GM19395 (cell line): ENCODE measurements around the gene DHX35.

Experiments
- ATAC-seq: cut with Tn5 transposase; IDR thresholded peaks from one replicate; pipeline ENCODE4 v1.9.1; 2021; ENCODE audit warnings: mild to moderate bottlenecking, moderate library complexity; ENCODE audit not compliant: unreplicated experiment

DHX35 gene

DNA sequence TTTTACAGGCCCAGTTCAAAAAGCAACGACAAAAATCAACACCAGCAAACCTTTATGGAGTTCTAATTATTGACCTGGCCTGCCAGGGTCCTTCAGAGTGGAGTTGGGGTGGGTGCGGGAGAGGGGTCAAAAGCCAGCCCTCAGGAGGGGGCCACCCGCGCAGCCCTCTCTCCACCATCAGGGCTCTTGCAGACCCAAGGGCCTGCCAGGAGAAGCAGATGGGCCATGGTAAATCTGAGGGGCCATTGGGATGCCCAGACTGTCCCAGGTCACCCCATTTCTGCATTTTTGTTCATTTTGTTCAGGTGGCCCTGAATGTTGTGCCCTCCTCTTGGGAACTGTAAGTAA lies 88.4 kb downstream of the DHX35 start:
- peak; percentile 9 for ATAC-seq

DNA sequence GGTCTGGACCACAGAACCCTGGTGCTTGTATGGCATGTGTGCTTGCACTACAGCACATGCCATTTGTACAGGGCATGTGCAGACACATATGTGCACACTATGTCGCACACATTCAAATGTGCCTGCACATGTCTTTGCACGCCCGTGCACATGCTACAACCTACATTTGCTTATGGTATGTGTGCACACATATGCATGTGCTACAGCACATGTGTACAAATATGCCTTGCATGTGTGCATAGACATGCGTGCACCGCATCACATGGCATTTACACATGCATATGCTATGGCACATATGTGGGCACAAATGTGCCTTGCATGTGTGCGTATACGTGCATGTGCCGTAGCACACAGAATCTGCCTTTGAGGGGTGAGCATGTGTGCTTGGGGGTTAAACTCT lies 90.5 kb downstream of the DHX35 start:
- no peak for ATAC-seq

DNA sequence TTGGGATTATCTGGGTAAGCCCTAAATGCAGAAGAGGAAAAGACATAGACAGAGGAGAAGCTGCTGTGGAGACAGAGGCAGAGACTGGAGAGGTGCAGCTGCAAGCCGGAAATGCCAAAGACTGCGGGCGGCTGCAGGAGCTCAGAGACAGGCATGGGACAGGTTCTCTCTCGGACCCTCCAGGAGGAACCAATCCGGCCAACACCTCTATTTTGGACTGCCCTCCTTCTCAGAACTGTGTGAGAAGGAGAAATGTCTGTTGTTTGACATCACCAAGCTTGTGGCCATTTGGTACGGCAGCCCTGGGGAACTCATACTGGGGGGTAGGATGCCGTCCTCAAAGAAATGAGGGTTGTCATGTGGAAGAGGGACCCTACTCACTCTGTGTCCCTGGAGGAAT lies 95.0 kb downstream of the DHX35 start:
- no peak for ATAC-seq

DNA sequence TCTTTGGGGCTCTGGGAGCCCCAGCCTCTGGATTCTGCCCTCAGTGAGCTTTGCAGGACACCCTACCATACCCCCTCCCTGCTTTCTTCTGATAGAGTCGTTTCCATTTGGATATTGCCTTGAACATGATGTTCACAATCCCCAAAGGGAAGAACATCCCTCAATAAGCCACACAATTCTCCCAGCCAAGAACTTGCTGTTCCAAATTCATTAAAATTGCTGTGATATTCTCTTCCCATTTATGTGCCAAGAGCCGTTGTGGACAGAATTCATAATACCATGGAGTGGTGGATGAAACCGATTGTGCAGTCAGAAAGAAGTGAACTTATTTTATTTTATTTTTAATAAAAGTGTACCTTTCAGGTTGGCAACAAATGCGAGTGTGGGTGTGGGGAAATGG lies 95.8 kb downstream of the DHX35 start:
- no peak for ATAC-seq

DNA sequence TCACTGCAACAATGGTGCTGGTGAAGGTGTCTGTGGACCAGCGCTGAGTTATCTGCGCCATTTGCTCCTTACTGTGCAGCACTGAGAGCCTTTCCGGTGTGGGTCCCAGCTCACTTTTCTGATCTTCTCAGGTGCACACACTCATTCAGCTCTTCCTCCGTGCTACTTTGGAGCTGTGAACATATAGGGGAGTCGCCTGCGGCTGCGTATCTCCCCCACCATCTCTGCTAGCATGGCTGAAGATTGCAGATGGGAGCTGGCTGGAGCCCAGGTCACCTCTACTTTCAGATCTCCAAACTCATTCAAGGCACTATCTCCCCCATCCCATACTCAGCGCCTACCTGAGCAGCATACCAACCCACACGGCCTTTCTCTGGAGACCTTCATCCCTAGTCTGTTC lies 96.9 kb downstream of the DHX35 start:
- no peak for ATAC-seq

DNA sequence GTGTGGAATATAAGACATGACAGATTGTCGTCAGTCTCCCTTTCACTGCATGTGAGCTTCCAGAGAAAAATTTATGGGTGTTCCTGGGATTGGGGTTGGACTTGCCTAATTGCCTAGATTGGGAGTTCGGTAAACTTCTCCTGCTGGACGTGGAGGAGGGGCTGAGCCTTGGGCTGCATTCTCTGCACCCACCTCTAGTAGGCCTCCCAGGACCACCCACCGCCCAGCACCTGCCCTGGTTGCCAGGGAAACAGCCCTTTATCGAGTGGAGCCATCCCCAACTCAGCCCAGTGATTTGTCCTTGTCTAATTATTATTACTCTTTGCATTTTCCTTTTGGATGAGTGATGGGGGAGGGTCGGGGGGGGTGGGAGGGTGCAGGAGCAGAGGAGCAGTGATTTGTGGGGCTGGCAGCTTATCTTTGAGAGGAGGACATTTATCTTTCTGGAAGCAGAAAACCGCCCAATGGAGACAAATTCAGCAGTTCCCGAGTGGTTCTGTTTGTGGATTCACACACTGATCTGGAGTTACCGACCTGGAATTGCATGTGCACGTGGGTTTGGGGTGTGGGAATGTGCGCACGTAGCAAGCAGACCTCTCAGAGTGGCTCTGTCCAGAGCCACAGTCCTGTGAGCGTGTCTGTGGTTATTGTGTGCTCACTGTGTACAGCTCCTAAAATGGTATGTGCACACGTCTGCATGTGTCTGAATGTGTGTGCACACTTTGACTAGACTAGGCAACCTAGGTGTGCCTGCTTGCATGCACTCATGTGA lies 104.5 kb downstream of the DHX35 start:
- no peak for ATAC-seq

DNA sequence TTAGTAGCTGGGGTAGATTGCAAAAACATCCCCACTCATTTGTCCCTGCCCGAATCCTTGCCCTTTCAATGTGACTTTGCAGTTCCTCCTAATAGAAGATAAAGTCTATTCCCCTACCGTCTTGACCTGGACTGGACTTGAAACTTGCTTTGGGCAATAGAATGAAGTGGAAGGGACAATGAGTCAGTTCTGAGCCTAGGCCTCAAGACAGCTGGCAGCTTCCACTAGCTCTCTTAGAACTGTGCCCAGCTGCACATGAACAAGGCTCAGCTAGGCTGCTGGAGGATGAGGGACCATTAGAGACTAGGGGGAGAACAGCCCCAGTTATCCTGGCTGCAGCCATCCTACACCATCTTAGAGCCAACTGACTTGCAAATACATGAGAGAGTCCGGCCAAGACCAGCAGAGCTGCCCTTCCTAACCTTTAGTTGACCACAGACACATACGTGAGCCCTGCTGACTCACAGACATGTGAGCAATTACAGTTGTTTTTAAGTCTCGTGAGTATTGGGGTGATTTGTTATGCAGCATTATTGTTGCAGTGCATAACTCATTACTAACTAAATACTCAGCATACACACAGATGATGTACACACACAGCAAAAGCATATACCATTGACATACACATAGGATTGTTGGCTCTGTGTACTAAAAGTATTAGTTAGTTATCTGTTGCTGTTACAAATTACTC lies 105.5 kb downstream of the DHX35 start:
- no peak for ATAC-seq

DNA sequence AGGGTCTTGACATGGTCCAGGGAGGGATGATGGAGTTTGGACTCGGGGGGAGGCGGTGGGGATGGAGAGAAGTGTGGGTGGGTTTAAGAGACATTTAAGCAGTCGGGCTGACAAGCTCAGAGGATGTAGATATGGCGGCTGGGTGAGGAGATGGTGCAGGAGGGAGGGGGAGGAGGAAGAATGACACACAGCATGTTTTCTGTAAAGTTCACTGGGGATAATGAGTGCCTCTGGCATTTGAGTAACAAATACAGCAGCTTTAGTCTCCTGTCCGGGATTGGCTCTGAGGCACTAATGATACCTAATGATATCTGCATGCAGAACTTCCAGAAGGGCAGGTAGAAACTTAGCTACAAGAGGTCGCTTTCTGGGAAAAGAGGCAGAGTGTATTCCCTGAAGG lies 107.8 kb downstream of the DHX35 start:
- no peak for ATAC-seq

DNA sequence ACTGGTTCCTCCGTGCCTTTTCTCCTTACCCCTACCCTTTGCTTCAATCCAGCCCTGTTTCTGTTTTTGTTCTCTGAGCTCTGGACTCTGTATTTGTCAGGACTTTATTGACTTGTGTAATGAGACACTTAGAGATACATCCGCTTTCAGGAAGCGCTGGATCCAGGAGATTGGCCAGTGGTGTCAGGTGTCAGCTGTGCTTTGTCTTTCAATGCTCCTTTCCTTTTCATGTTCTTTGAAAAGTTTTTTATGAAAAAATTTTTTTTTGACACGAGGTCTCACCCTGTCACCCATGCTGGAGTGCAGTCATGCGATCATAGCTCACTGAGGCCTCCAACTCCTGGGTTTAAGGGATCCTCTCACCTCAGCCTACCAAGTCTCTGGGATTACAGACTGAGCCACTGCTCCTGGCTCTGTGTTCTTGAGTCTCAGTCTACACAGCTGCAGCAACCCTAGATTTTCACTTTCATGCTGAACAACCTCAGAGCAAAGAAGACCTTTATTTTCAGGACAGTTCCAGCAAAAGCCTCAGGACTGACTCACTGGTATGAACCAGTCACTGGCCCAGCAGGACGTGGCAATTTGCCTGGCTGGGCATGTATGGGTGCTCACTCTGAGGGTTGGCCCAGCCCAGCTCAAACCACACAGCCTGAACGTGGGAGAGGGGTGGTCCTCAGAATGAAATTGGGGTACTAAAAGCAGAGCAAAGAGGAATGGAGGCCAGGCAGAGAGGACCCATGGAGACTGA lies 108.5 kb downstream of the DHX35 start:
- ATAC-seq, result no peak

DNA sequence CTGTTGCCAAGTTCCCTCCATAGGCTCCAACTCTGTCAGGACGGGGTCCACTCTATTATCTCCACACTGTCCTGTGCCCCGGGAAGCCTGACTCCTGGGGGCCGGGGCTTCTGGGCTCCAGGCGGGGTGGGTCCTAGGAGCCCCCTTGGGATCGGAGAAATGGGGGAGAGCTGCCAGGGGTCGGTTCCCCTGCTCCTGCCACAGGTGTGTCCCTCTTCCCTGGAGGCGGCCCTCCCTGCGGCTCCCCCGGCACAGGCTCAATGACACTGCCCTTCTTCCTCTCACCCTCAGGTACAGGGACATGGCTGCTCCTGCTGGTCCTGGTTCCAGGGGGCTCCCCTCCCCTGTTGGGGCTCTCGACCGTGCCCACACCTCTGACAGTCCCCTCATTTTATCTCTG lies 110.0 kb downstream of the DHX35 start:
- ATAC-seq, result no peak

DNA sequence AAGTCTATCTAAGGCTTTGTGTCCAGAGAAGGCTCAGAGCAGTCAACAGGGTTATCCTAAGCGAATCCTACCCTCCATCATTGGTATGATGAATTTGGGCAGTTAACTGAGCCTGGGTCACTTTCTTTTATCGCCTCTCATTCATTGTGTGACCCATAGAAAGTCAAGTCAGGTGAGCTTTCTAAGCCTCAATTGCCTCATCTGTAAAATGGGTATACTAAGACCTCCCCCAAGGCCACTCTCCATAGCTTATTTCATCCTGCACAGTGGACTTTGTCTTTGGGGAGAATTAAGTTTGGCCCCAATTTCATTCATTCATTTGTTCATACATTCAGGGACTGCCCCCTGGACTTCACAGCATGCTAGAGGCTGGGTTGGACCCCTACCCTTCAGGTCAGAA lies 110.5 kb downstream of the DHX35 start:
- no peak for ATAC-seq

DNA sequence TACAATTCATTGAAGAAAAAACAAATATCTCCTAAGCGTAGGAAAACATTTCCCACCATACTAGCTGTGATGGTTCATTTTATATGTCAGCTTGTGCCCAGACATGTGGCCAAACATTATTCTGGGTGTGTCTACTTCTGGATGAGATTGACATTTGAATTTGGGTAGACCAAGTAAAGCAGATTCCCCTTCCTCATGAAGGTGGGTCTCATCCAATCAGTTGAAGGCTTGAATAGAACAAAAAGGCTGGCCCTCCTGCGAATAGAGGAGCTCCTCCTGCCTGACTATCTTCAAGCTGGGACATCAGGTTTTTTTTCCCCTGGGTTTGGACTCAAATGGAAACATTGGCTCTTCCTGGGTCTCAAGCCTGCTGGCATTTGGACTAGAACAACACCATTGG lies 113.6 kb downstream of the DHX35 start:
- no peak for ATAC-seq

DNA sequence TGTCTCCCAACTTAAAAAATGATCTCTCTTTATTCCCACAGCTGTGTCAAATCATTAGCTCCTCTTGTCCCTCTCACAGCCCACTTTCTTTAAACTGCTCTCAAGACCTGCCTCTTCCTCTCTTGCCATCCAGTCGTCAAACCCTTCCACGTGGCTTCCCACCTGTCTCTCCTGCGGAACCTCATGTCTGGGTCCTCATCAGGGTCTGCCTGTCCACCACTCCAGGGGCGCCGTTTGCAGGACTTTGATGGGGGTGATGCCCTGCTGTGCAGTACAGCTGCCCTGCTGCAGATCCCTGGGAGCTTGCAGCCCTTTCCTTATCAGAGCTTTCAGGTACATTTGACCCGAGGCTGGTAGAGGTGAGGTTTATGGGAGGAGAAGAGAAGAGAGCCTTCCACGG lies 114.8 kb downstream of the DHX35 start:
- ATAC-seq, result no peak

DNA sequence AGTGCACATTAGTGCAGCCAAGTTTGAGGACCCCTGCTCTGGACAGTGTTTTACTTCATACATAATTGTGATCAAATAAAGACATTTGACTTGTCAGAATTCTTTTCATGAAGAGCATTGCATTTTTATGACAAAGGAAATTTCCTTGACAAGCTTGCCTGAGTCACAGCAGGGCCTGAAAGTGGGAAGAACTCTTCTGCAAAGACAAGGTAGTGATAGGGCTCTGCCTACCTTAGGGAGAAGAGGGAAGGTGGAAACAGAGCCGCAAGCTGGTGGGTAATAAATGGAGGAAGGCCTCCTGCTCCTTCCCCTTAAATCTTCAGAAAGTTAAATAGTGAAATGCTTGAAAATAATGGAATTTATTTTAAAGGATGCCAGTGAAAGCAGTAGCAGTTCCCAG lies 118.2 kb downstream of the DHX35 start:
- ATAC-seq, result no peak

DNA sequence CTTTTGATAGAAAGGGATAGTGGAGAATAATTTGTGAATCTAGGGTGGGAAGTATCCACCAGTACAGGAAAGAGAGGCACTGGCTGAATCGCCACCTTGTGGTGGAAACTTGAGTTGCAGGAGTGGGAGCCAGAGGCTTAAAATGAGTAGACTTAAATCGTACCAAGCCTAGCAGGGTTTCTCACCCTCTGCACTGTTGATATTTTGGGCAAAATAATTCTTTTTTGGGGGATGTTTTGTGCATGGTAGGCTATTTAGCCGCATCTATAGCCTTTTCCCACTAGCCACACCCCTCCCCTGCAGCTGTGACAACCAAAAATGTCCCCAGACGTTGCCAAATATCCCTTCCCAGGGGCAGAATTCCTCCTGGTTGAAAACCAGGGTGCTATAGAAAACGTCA lies 119.1 kb downstream of the DHX35 start:
- ATAC-seq, result peak; percentile 71

DNA sequence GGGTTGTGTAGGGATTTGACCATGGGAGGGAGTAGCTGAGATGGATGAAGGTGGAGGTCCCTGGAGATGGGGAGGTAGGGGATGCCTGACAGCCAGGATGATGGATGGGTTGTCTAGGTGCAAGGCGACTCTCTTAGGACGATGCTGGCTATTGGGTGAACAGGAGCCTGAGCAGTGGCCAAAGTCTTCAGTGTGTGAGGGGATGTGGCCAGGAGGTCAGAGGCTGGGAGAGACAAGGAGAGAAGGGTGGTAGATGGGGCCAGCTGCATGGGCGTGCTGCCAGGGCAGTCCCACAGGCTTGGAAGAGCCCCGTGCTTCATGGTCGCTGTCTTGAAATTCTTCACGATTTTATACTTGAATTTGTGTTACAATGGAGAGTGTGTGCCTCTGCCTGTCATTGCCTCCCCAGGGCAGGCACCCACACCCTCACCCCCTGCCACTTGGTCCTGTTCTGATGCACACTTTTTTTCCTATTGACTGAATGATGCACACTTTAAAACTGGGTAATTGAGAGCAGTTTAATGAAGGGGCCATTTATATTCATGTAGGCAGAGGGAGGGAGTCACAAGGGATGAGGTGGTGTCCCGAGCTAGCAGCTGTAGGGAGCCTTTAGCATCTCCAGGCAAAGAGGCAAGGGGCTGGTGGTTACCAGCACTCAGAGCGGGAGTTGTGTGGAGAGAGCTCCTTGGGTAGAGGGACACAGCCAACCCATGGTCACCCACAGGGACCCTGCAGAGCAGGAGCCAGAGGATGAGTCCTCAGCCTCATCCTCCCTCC lies 120.7 kb downstream of the DHX35 start:
- no peak for ATAC-seq

DNA sequence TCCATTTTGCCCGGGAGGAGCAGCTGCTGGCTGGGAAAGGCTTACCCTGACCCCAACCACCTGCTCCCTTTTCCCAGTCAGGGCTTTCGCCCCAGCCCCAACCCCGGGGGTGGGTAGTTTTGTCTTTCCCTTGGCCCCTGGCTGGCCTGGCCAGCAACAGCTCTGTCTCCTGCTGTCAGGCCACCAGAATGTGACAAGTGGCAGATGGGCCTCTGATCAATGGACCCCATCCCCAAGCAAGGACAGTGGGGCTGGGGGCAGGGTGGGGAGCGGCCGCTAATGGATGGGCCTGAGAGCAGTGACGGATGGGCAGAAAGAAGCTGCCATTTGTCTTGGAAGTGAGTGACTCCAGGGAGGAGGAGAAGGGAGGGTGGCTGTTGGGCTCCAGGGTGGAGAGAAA lies 121.6 kb downstream of the DHX35 start:
- no peak for ATAC-seq

DNA sequence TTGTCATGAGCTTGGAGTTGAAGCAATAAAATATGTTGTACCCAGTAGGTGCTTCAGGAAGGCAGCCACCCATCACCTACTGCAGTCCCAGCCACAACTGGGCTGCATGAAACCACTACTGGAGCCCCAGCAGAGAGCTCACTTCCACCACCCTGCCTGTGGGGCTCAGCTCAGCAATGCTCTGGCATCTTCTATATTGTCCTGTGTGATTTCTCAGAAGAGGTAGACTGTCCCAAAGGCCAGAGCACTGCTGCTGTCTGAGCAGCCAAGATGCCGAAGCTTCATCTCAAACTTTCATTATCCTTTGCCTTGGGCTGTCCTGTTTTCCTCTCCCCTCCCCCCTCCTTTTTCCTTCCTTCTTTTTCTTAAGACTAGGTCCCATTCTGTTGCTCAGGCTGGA lies 126.9 kb downstream of the DHX35 start:
- no peak for ATAC-seq
